Measurements from ENCODE around the gene CLCN5.

DNA sequence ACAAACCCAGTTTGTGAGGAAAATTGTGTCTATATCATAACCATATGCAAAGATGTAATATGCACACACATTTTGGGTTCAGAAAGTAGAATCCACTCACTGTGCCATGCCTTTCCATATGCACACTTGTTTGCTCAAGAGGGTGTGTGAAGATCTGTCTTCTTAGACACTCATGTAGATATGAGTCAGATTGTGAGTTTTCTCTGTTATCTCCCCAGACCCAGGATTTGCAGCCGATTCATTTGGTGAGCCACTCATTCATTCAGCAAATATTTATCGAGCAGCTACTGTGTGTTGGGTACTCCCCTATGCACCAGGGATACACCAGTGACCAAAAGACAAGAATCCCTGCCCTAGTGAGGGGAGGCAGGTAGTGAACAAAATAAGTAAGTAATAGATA, 81.5 kb downstream of the CLCN5 start:
- TF ChIP-seq EZH2 (IDR thresholded peaks at IDR 0.05) = no peak
- TF ChIP-seq, protein P1, sequence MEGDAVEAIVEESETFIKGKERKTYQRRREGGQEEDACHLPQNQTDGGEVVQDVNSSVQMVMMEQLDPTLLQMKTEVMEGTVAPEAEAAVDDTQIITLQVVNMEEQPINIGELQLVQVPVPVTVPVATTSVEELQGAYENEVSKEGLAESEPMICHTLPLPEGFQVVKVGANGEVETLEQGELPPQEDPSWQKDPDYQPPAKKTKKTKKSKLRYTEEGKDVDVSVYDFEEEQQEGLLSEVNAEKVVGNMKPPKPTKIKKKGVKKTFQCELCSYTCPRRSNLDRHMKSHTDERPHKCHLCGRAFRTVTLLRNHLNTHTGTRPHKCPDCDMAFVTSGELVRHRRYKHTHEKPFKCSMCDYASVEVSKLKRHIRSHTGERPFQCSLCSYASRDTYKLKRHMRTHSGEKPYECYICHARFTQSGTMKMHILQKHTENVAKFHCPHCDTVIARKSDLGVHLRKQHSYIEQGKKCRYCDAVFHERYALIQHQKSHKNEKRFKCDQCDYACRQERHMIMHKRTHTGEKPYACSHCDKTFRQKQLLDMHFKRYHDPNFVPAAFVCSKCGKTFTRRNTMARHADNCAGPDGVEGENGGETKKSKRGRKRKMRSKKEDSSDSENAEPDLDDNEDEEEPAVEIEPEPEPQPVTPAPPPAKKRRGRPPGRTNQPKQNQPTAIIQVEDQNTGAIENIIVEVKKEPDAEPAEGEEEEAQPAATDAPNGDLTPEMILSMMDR (IDR thresholded peaks at IDR 0.05) = no peak
